ENCODE measurements around the gene KLF13. TPM values are rescaled to one million over a fixed set of nuclear protein-coding genes. Genes with fewer than 3 reads are reported as not detected.
A peak's percentile ranks its signal among the peaks of the same experiment; 100 is the strongest.

The KLF13 gene
- total and polyA plus RNA-seq, 10 of the 15 experiments (the other 5 are each of a cell fraction or from before 2014, with no cell fraction given): 20.3 to 109 (median 51.4) TPM

GRCh38 chr15:31326156-31326874 is at the start of gene KLF13 (continued):
- TF ChIP-seq PRDM15 (CRISPR knock-in tag; IDR thresholded peaks at IDR 0.05): peak; percentile 34; the same call in 1 of the 2 replicates
- no peak for TF ChIP-seq TARDBP (IDR thresholded peaks at IDR 0.05; ENCODE audit: borderline replicate concordance)
- peak; percentile 94 for TF ChIP-seq POLR2AphosphoS5 (IDR thresholded peaks at IDR 0.05; ENCODE audit: low read length)
- TF ChIP-seq PBX3 (IDR thresholded peaks at IDR 0.05; ENCODE audit: insufficient replicate concordance, low read depth, low read length): no peak
- TF ChIP-seq ZNF384 (IDR thresholded peaks at IDR 0.05; ENCODE audit: borderline replicate concordance, low read depth, low read length): no peak
- peak; percentile 22; the same call in 1 of the 2 replicates for TF ChIP-seq RAD21 (IDR thresholded peaks at IDR 0.05; ENCODE audit: insufficient read depth, low read depth, low read length)
- no peak for TF ChIP-seq NR2C2 (IDR thresholded peaks at IDR 0.05; ENCODE audit: borderline replicate concordance, control insufficient read depth, insufficient read length, low read depth)
- TF ChIP-seq SP1 (IDR thresholded peaks at IDR 0.05; ENCODE audit: low read depth, low read length): peak; percentile 91
